ENCODE measurements around the gene TRIM24. TPM values are rescaled to one million over a fixed set of nuclear protein-coding genes. Genes with fewer than 3 reads are reported as not detected.

TRIM24 gene
- total RNA-seq, 1 donor from 2014 or later: 23.9 TPM

- Histone ChIP-seq H3K4me1 (no peaks in the 10 kb centered on the region), H3K36me3 (peaks cover 64% of the 10 kb centered on the region), H3K27ac (no peak overlapping the region), H3K9me3 (no peaks in the 10 kb centered on the region), H3K27me3 (no peaks in the 10 kb centered on the region), H3K4me3 (no peak overlapping the region)
- intact Hi-C loops (cut with DNase I): no loop called here
- no peak for TF ChIP-seq CTCF (IDR thresholded peaks at IDR 0.05)
- no peak for DNase-seq
- ATAC-seq: no peak
Observed at GRCh38 chr7:138575897-138576428, 115.9 kb downstream of the TRIM24 start.

DNA sequence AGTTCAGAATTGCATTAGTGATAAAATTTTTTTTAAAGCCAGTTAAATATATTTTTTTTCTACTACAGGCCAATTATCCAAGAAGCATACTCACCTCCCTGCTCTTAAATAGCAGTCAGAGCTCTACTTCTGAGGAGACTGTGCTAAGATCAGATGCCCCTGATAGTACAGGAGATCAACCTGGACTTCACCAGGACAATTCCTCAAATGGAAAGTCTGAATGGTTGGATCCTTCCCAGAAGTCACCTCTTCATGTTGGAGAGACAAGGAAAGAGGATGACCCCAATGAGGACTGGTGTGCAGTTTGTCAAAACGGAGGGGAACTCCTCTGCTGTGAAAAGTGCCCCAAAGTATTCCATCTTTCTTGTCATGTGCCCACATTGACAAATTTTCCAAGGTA lies 119.1 kb downstream of the TRIM24 start:
- DNase-seq (no peak), ATAC-seq (no peak)
- no peak for TF ChIP-seq CTCF (IDR thresholded peaks at IDR 0.05)
- no peak overlapping the region for H3K4me3 ChIP-seq
- H3K27ac ChIP-seq: no peak overlapping the region
- H3K4me1 ChIP-seq: no peaks in the 10 kb centered on the region
- intact Hi-C loops (cut with DNase I): no loop called here
- peaks cover 66% of the 10 kb centered on the region for H3K36me3 ChIP-seq
- H3K9me3 ChIP-seq: no peaks in the 10 kb centered on the region
- H3K27me3 ChIP-seq: no peaks in the 10 kb centered on the region

DNA sequence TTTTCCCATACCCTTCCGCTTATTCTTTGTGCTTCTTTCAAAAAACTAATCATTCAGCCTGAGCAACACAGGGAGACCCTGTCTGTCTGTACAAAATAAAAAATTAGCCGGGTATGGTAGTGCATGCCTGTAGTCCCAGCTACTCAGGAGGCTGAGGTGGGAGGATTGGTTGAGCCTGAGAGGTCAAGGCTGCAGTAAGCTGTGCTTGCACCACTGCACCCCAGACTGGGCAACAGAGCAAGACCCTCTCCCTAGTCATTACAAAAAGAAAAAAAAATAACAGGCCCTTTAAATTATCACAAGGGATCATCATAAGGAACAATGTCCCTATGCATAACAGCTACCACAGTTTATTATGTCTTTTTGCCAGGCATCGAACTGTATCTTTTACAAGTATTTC lies 119.6 kb downstream of the TRIM24 start:
- no peak for DNase-seq
- H3K4me1 ChIP-seq: no peaks in the 10 kb centered on the region
- H3K36me3 ChIP-seq: peaks cover 72% of the 10 kb centered on the region
- no peaks in the 10 kb centered on the region for H3K9me3 ChIP-seq
- no peaks in the 10 kb centered on the region for H3K27me3 ChIP-seq
- TF ChIP-seq CTCF (IDR thresholded peaks at IDR 0.05): no peak
- no peak overlapping the region for H3K27ac ChIP-seq
- H3K4me3 ChIP-seq: no peak overlapping the region
- ATAC-seq: no peak
- intact Hi-C loops (cut with DNase I): no loop called here

GRCh38 chr7:138581065-138581464 lies 121.0 kb downstream of the TRIM24 start:
- no peaks in the 10 kb centered on the region for H3K27me3 ChIP-seq

DNA sequence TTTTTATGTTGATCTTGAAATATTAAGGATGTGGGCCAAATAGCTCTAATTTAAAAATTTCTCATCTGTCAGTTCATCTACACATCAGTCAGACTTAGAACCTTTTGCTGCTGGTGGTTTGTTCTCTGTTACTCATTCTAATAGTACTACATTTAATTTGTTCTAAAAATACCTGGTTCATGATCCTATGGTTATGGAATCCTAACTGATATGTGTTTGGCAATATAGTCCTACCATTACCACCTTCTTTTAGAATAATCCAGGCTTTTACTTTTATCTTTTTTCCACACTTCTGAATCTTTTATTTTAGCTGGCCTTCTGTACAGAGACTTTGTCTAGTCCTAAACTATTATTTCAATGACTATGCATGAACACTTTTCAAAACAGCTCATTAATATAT lies 124.2 kb downstream of the TRIM24 start:
- no peak for ATAC-seq
- no peaks in the 10 kb centered on the region for H3K9me3 ChIP-seq

More at GRCh38 chr7:138581065-138581464, 121.0 kb downstream of the TRIM24 start:
- DNase-seq: no peak
- Histone ChIP-seq H3K4me3 (no peak overlapping the region), H3K27ac (no peak overlapping the region), H3K9me3 (no peaks in the 10 kb centered on the region), H3K36me3 (peaks cover 85% of the 10 kb centered on the region), H3K4me1 (no peaks in the 10 kb centered on the region)
- TF ChIP-seq CTCF (IDR thresholded peaks at IDR 0.05): no peak
- no peak for ATAC-seq
- intact Hi-C loops (cut with DNase I): no loop called here

More for the DNA sequence above, 124.2 kb downstream of the TRIM24 start:
- TF ChIP-seq CTCF (IDR thresholded peaks at IDR 0.05): no peak
- Histone ChIP-seq H3K4me1 (no peaks in the 10 kb centered on the region), H3K36me3 (peaks cover 69% of the 10 kb centered on the region), H3K27ac (no peak overlapping the region), H3K27me3 (no peaks in the 10 kb centered on the region), H3K4me3 (no peak overlapping the region)
- DNase-seq: no peak
- intact Hi-C loops (cut with DNase I): no loop called here
